VCaP (cell line): ENCODE data around the gene PIGL.

Source experiments
- H3K27ac ChIP-seq: fragments of 450-650 bp; 2 replicates; pipeline ENCODE4 v1.5.1; 2017
- CTCF ChIP-seq: fragments of 450-650 bp; conservative IDR thresholded peaks from 2 replicates; pipeline ENCODE4 v1.5.1; 2017; ENCODE audit warnings: mild to moderate bottlenecking, moderate library complexity

Gene PIGL

GRCh38 chr17:16338391-16338790 lies 121.4 kb downstream of the PIGL start:
- H3K27ac ChIP-seq = no peak overlapping the region
- no peak for TF ChIP-seq CTCF

GRCh38 chr17:16339402-16339801 lies 122.4 kb downstream of the PIGL start:
- peak overlapping the region; percentile 18; the same call in 1 of the 2 replicates for H3K27ac ChIP-seq
- no peak for TF ChIP-seq CTCF

- peak overlapping the region; percentile 18; the same call in 1 of the 2 replicates for H3K27ac ChIP-seq
- TF ChIP-seq CTCF = no peak
Observed at GRCh38 chr17:16339959-16340358, 122.9 kb downstream of the PIGL start.

GRCh38 chr17:16342979-16343378 lies 126.0 kb downstream of the PIGL start:
- H3K27ac ChIP-seq = no peak overlapping the region
- TF ChIP-seq CTCF = no peak

GRCh38 chr17:16343569-16343968 lies 126.6 kb downstream of the PIGL start:
- no peak overlapping the region for H3K27ac ChIP-seq
- no peak for TF ChIP-seq CTCF

GRCh38 chr17:16345565-16345964 lies 128.6 kb downstream of the PIGL start:
- no peak overlapping the region for H3K27ac ChIP-seq
- no peak for TF ChIP-seq CTCF

- TF ChIP-seq CTCF = no peak
- no peak overlapping the region for H3K27ac ChIP-seq
Observed at GRCh38 chr17:16346721-16347271, 129.8 kb downstream of the PIGL start.
